Transverse colon (tissue), 4 donors: ENCODE measurements around the gene MYO16. TPM values are rescaled to one million over a fixed set of nuclear protein-coding genes. Genes with fewer than 3 reads are reported as not detected.

Experiments
- DNase-seq: peaks from one replicate; pipeline ENCODE4 v3.0.0-alpha.2; 2019
- H3K27ac ChIP-seq, 4 donors: fragments of 200-600 bp; sonication (generic); 2 replicates each; pipeline ENCODE4 v1.5.1; 2016 to 2018; ENCODE audit warnings: inconsistent platforms in 4 of 4
- H3K27me3 ChIP-seq: fragments of 200-600 bp; sonication (generic); 2 replicates; pipeline ENCODE4 v1.5.1; 2017; ENCODE audit warnings: inconsistent platforms
- H3K36me3 ChIP-seq, 4 donors: fragments of 200-600 bp; sonication (generic); 2 replicates each; pipeline ENCODE4 v1.5.1; 2017 to 2019; ENCODE audit warnings: inconsistent platforms in 4 of 4
- H3K4me1 ChIP-seq, 4 donors: fragments of 200-600 bp; sonication (generic); 2 replicates each; pipeline ENCODE4 v1.5.1; 2017 to 2020; ENCODE audit warnings: inconsistent platforms in 4 of 4
- H3K4me3 ChIP-seq, 4 donors: fragments of 200-600 bp; sonication (generic); 1 replicate in 1 of 4; 2 replicates in 3 of 4; pipeline versions ENCODE4 v1.5.1 to v1.6.1; 2017 to 2019; ENCODE audit warnings: inconsistent platforms in 4 of 4
- H3K9me3 ChIP-seq, 2 donors: fragments of 200-600 bp; sonication (generic); 2 replicates each; pipeline ENCODE4 v1.5.1; 2017 to 2019; ENCODE audit warnings: inconsistent platforms in 2 of 2
- EP300 ChIP-seq: sonication (generic); formaldehyde crosslinking; IDR thresholded peaks from one replicate; pipeline ENCODE4 v1.6.1; 2017; ENCODE audit warnings: antibody characterized with exemption, low read depth
- POLR2A ChIP-seq: fragments of 450-650 bp; IDR thresholded peaks from one replicate; pipeline ENCODE4 v1.6.1; 2016; ENCODE audit warnings: antibody characterized with exemption, mild to moderate bottlenecking, moderate library complexity
- POLR2AphosphoS5 ChIP-seq, 3 donors: sonication (generic); formaldehyde crosslinking; IDR thresholded peaks; one replicate each; pipeline ENCODE4 v1.6.1; 2016; ENCODE audit warnings: antibody characterized with exemption in 3 of 3
- WGBS, 2 donors: methylation state at CpG; one replicate each; pipeline ENCODE4 v1.1.5; 2018; ENCODE audit warnings: low coverage in 1 of 2; 5-methylcytosine and 5-hydroxymethylcytosine counted together
- in situ Hi-C, 4 donors: fragments of 200-750 bp; cut with MboI; loops; one replicate each; pipeline versions ENCODE4 v1.15.0 to v1.15.1; 2017; ENCODE audit warnings: low sequenced_read_pairs in 3 of 4, low pct_ligation_motif_present in 1 of 4, low pct_unique_long_range_greater_than_20kb in 1 of 4
- intact Hi-C: fragments of 100-400 bp; cut with DNase I; formaldehyde crosslinking; loops from one replicate; pipeline ENCODE4 v1.15.1; 2023; ENCODE audit warnings: low total_unique reads
- total RNA-seq, 4 donors: library from RNA; depleted of rRNA; stranded (reverse); fragments of >200 nt; gene quantifications; one replicate each; pipeline ENCODE4 v1.1.0, GENCODE V29; 2016
- TF ChIP-seq, protein P1 (sequence below), 5 experiments: fragments of 200-600 bp in 3 of 5; fragments of 450-650 bp in 2 of 5; sonication (generic) in 3 of 5; IDR thresholded peaks; 1 replicate in 2 of 5; 2 replicates in 3 of 5; pipeline ENCODE4 v1.5.1; 2016 to 2017; ENCODE audit warnings: antibody characterized with exemption in 5 of 5, inconsistent platforms in 3 of 5, mild to moderate bottlenecking in 2 of 5, moderate library complexity in 1 of 5

MYO16 gene
- total RNA-seq, 4 donors from 2014 or later, result under 0.01 to 3.4 TPM; not detected in 2

DNA sequence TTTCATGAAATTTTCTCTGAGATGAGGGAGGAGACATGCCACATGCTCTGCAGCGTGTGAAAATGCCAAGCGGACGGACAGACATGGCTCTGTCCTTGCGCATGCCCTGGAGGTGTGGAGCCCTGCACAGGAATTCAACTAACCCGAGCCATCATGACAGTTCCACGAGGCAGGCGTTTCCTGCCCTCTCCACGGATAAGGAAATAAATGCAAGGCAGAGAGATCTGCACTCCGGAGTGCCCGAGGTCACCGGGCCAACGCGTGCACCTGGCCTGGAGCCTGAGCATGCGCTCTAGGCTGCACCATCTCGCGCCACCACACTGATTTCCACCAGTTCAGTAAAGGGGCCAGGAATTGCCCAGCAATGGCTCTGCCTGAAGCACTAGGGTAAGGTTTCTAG, 298.2 kb downstream of the MYO16 start:
- H3K27me3 ChIP-seq, result no peaks in the 10 kb centered on the region
- TF ChIP-seq POLR2AphosphoS5 (IDR thresholded peaks at IDR 0.05) (no peak), POLR2A (no peak), EP300 (no peak)
- TF ChIP-seq, protein P1, sequence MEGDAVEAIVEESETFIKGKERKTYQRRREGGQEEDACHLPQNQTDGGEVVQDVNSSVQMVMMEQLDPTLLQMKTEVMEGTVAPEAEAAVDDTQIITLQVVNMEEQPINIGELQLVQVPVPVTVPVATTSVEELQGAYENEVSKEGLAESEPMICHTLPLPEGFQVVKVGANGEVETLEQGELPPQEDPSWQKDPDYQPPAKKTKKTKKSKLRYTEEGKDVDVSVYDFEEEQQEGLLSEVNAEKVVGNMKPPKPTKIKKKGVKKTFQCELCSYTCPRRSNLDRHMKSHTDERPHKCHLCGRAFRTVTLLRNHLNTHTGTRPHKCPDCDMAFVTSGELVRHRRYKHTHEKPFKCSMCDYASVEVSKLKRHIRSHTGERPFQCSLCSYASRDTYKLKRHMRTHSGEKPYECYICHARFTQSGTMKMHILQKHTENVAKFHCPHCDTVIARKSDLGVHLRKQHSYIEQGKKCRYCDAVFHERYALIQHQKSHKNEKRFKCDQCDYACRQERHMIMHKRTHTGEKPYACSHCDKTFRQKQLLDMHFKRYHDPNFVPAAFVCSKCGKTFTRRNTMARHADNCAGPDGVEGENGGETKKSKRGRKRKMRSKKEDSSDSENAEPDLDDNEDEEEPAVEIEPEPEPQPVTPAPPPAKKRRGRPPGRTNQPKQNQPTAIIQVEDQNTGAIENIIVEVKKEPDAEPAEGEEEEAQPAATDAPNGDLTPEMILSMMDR (IDR thresholded peaks at IDR 0.05), result no peak
- intact Hi-C loops, result no loop called here
- WGBS, 2 donors, result 73 to 82% methylated on average over 3 to 16 of the region's 16 CpGs
- H3K36me3 ChIP-seq, result no peaks in the 10 kb centered on the region
- in situ Hi-C loops, result no loop called here
- no peak overlapping the region for H3K4me3 ChIP-seq
- H3K9me3 ChIP-seq, result no peaks in the 10 kb centered on the region
- H3K4me1 ChIP-seq, result no peaks in the 10 kb centered on the region
- H3K27ac ChIP-seq, result no peak overlapping the region
- DNase-seq, result no peak

DNA sequence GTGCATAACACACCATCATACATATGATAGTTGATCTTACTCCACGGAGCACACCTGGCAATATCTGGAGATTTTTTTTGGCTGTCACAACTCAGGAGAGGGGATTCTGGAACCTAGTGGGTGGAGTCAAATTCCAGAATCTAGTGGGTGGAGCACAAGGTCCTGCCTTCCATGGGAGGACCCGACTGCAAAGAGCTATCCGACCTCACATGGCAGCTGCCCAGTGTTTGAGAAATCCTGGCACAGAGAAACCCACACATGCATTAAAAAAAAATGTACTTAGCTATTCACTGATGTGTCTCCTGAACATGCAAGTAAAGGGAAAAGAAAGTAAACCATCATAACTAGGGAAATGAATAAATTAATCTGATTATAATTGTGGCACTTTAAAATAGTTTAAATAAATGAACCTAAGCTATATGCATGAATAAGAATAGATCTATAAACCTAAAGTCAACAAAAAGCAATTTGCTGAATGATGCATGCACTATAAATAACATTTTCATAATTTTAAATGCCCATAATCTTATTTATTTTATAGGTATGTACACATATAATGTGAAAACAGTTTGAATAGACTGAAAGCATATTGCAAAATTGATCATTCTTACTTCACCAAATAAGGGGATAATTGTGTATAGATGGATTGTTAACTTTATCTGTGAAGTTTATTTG, 300.3 kb downstream of the MYO16 start:
- whole genome bisulfite sequencing, 2 donors, result 34 to 45% methylated on average over 2 to 3 of the region's 3 CpGs
- Histone ChIP-seq H3K9me3 (no peaks in the 10 kb centered on the region), H3K27me3 (no peaks in the 10 kb centered on the region), H3K4me3 (no peak overlapping the region), H3K27ac (no peak overlapping the region), H3K4me1 (no peaks in the 10 kb centered on the region), H3K36me3 (no peaks in the 10 kb centered on the region)
- no peak for DNase-seq
- TF ChIP-seq POLR2A (no peak), EP300 (no peak), POLR2AphosphoS5 (IDR thresholded peaks at IDR 0.05) (no peak)
- TF ChIP-seq, protein P1 (IDR thresholded peaks at IDR 0.05), result no peak
- intact Hi-C loops, result no loop called here
- in situ Hi-C loops, result no loop called here

DNA sequence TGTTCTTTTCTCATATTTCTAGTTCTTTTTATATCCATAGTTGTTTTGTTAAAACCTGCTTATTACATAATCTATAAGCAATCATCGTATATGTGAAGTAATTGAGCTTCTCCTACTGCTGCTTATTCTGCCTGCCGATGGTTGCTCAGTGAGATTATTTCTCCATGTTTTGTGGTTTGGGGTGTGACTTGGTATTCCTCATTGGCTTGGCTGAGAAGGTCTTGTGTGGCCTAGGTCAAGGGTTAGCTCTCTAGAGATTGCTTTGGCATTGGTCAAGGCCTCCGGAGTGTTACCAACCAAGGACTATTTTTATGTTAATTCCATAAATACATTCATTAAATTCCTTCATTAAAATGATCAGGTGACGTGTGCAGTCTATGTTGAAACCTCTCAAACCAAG, 302.8 kb downstream of the MYO16 start:
- in situ Hi-C loops (no loop called here), intact Hi-C loops (no loop called here)
- no peak for DNase-seq
- no peaks in the 10 kb centered on the region for H3K36me3 ChIP-seq
- WGBS, 2 donors, result 57 to 77% methylated on average over 1 to 4 of the region's 4 CpGs
- H3K27me3 ChIP-seq, result no peaks in the 10 kb centered on the region
- H3K27ac ChIP-seq, result no peak overlapping the region
- no peaks in the 10 kb centered on the region for H3K4me1 ChIP-seq
- no peaks in the 10 kb centered on the region for H3K9me3 ChIP-seq
- H3K4me3 ChIP-seq, result no peak overlapping the region
- TF ChIP-seq EP300 (no peak), POLR2AphosphoS5 (IDR thresholded peaks at IDR 0.05) (no peak), POLR2A (no peak)
- TF ChIP-seq, protein P1 (IDR thresholded peaks at IDR 0.05), result no peak

DNA sequence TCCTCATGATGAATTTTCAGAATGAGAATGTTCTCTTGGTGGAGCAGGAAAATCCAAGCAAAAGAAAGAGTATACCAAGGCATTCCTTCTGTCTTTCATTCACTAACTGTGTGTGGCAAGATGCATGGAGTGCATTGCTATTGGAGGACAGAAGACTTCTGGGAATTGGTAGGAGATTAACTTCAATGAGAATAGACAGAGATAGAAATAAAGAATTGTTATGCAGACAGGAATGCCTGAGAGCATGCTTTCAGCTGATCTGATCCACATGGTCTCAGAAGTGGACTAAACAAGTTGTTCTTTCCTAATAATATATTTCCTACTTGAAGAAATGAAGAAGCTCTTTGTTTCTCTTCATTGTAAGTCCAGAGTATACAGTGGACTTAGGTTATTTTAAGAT, 303.6 kb downstream of the MYO16 start:
- Histone ChIP-seq H3K4me1 (no peaks in the 10 kb centered on the region), H3K9me3 (no peaks in the 10 kb centered on the region), H3K36me3 (no peaks in the 10 kb centered on the region), H3K4me3 (no peak overlapping the region), H3K27ac (no peak overlapping the region), H3K27me3 (no peaks in the 10 kb centered on the region)
- TF ChIP-seq EP300 (no peak), POLR2AphosphoS5 (IDR thresholded peaks at IDR 0.05) (no peak), POLR2A (no peak)
- TF ChIP-seq, protein P1 (IDR thresholded peaks at IDR 0.05), result no peak
- intact Hi-C loops (no loop called here), in situ Hi-C loops (no loop called here)
- no peak for DNase-seq
